Mucosa of descending colon (tissue), 3 donors: ENCODE data around the gene ENOX1. TPM values are rescaled to one million over a fixed set of nuclear protein-coding genes. Genes with fewer than 3 reads are reported as not detected.

ENCODE experiments used
- ATAC-seq: fragments of 200-7000 bp; cut with Tn5 transposase; one replicate; pipeline ENCODE4 v1.9.1; 2020; ENCODE audit warnings: mild to moderate bottlenecking, moderate library complexity
- DNase-seq, 3 donors: peaks; one replicate each; pipeline ENCODE4 v3.0.0-alpha.2; 2020
- H3K36me3 ChIP-seq: fragments of 200-600 bp; one replicate; pipeline ENCODE4 v1.8.0; 2021; ENCODE audit warnings: low read depth, mild to moderate bottlenecking
- H3K4me1 ChIP-seq: fragments of 200-600 bp; one replicate; pipeline ENCODE4 v1.8.0; 2021; ENCODE audit warnings: low read depth, mild to moderate bottlenecking
- H3K4me3 ChIP-seq: fragments of 200-600 bp; one replicate; pipeline ENCODE4 v1.8.0; 2021; ENCODE audit warnings: mild to moderate bottlenecking
- H3K9me3 ChIP-seq: fragments of 200-600 bp; one replicate; pipeline ENCODE4 v1.8.0; 2021; ENCODE audit warnings: mild to moderate bottlenecking
- CTCF ChIP-seq: fragments of 200-600 bp; IDR thresholded peaks from one replicate; pipeline ENCODE4 v1.8.0; 2022; ENCODE audit warnings: antibody characterized with exemption, mild to moderate bottlenecking
- intact Hi-C, 2 donors: fragments of 100-400 bp; cut with DNase I in 1 of 2; cut with micrococcal nuclease in 1 of 2; formaldehyde crosslinking; loops; one replicate each; pipeline versions ENCODE4 v1.11.0 to v1.11.1; 2022; cut with DNase I, micrococcal nuclease
- total RNA-seq, 3 donors: library from RNA; stranded (reverse); fragmentation: NEBNext Ultra II Directional in 2 of 3; extraction: Animal tissue kit (Norgen Biotek cat#: 25700) in 2 of 3; gene quantifications; one replicate each; pipeline versions ENCODE4 v1.2.1 to v1.2.4, GENCODE V29; 2021 to 2023
- donor health status: DM: no; HTN: no; CAD: no; lungs with moderate emphysema.
- donor health status: DM: no; HTN: no; CAD: no.
- donor health status: DM: no; HTN: yes; CAD: no.

Gene ENOX1
- total RNA-seq, 3 donors from 2014 or later, result 0.35 to 9.8 (median 1.2) TPM

- no peaks in the 10 kb centered on the region for H3K4me1 ChIP-seq
- no peaks in the 10 kb centered on the region for H3K9me3 ChIP-seq
- intact Hi-C loops, result no loop called here
- DNase-seq (no peak), ATAC-seq (no peak)
- H3K4me3 ChIP-seq, result no peak overlapping the region
- no peak for TF ChIP-seq CTCF
- no peaks in the 10 kb centered on the region for H3K36me3 ChIP-seq
Observed at GRCh38 chr13:43573802-43574514, 212.8 kb downstream of the ENOX1 start.

- H3K4me1 ChIP-seq, result no peaks in the 10 kb centered on the region
- no peaks in the 10 kb centered on the region for H3K9me3 ChIP-seq
- no peak for DNase-seq
- no peaks in the 10 kb centered on the region for H3K36me3 ChIP-seq
- intact Hi-C loops, result no loop called here
- no peak overlapping the region for H3K4me3 ChIP-seq
- TF ChIP-seq CTCF, result no peak
- no peak for ATAC-seq
Observed at GRCh38 chr13:43573361-43573740, 213.4 kb downstream of the ENOX1 start.

GRCh38 chr13:43572656-43573360, 214.0 kb downstream of the ENOX1 start:
- ATAC-seq (no peak), DNase-seq (no peak)
- no peaks in the 10 kb centered on the region for H3K36me3 ChIP-seq
- no peak for TF ChIP-seq CTCF
- no peaks in the 10 kb centered on the region for H3K9me3 ChIP-seq
- intact Hi-C loops, result no loop called here
- H3K4me1 ChIP-seq, result no peaks in the 10 kb centered on the region
- no peak overlapping the region for H3K4me3 ChIP-seq

- DNase-seq, result no peak
- intact Hi-C loops, result loop anchor here in 1 of 2 donors (10.0 kb wide), 1 partner anchor 255 kb away; no protein-coding TSS in a partner anchor
Observed at GRCh38 chr13:43569658-43570057, 217.1 kb downstream of the ENOX1 start.

GRCh38 chr13:43567608-43568007, 219.2 kb downstream of the ENOX1 start:
- intact Hi-C loops, result loop anchor here in 1 of 2 donors (10.0 kb wide), 1 partner anchor 253 kb away; no protein-coding TSS in a partner anchor
- no peak for DNase-seq
- TF ChIP-seq CTCF, result no peak
- H3K4me1 ChIP-seq, result no peaks in the 10 kb centered on the region
- no peaks in the 10 kb centered on the region for H3K36me3 ChIP-seq
- H3K9me3 ChIP-seq, result no peaks in the 10 kb centered on the region
- ATAC-seq, result no peak
- no peak overlapping the region for H3K4me3 ChIP-seq

More at GRCh38 chr13:43569658-43570057, 217.1 kb downstream of the ENOX1 start:
- Histone ChIP-seq H3K4me3 (no peak overlapping the region), H3K9me3 (no peaks in the 10 kb centered on the region), H3K36me3 (no peaks in the 10 kb centered on the region), H3K4me1 (no peaks in the 10 kb centered on the region)
- TF ChIP-seq CTCF, result no peak
- peak; percentile 50 for ATAC-seq
